Stimulated activated CD8-positive, alpha-beta memory T cell treated with anti-CD3 and anti-CD28 coated beads, Interleukin-7, amount 100 ng/mL, for 4 hours (primary cell): ENCODE measurements around the gene CHTOP.

Experiments used
- DNase-seq, 2 donors: peaks; one replicate each; pipeline ENCODE4 v3.0.0-alpha.2; 2020; ENCODE audit warnings: low read depth in 2 of 2

The CHTOP gene

GRCh38 chr1:153685544-153686340, 51.9 kb downstream of the CHTOP start:
- no peak for DNase-seq

- no peak for DNase-seq
These were observed 53.7 kb downstream of the CHTOP start for GRCh38 chr1:153687346-153688125.

- DNase-seq: no peak
These were observed 54.4 kb downstream of the CHTOP start for GRCh38 chr1:153688276-153688675.

GRCh38 chr1:153688736-153689328, 55.0 kb downstream of the CHTOP start:
- no peak for DNase-seq

- DNase-seq: no peak
These were observed 59.6 kb downstream of the CHTOP start for GRCh38 chr1:153693466-153693865.
